SK-N-MC (cell line): ENCODE data around the gene CPN2.

Experiments
- DNase-seq: peaks from one replicate; pipeline ENCODE4 v3.0.0-alpha.2; 2011; ENCODE audit warnings: low read depth, low spot score
- H3K27ac ChIP-seq: fragments of 200-600 bp; sonication (generic); 2 replicates; pipeline ENCODE4 v1.5.1; 2016; ENCODE audit warnings: mixed run types
- H3K36me3 ChIP-seq: fragments of 200-600 bp; sonication (generic); 2 replicates; pipeline ENCODE4 v1.6.1; 2017; ENCODE audit warnings: antibody characterized with exemption, low read length, mixed read lengths; ENCODE audit not compliant: insufficient read depth
- H3K4me3 ChIP-seq: fragments of 200-600 bp; sonication (generic); 2 replicates; pipeline ENCODE4 v1.5.1; 2016
- H3K9ac ChIP-seq: fragments of 200-600 bp; sonication (generic); 2 replicates; pipeline ENCODE4 v1.8.0; 2017; ENCODE audit warnings: mixed run types, mixed read lengths; ENCODE audit not compliant: insufficient read length
- H3K9me3 ChIP-seq: fragments of 200-600 bp; sonication (generic); 2 replicates; pipeline ENCODE4 v1.6.1; 2017; ENCODE audit warnings: low read depth, mild to moderate bottlenecking, antibody characterized with exemption, low read length, moderate library complexity, mixed read lengths
- EZH2 ChIP-seq: fragments of 200-600 bp; sonication (generic); IDR thresholded peaks from one replicate; pipeline ENCODE4 v1.6.1; 2017; ENCODE audit warnings: antibody characterized with exemption
- FOXP2 ChIP-seq: optimal IDR thresholded peaks from 2 replicates; pipeline ENCODE3; 2011; ENCODE audit warnings: mild to moderate bottlenecking, moderate library complexity; ENCODE audit not compliant: insufficient read depth; ENCODE audit errors: extremely low read length, control extremely low read depth
- POLR2AphosphoS5 ChIP-seq: IDR thresholded peaks from 2 replicates; pipeline ENCODE4 v1.6.1; 2012; ENCODE audit warnings: mild to moderate bottlenecking, low read depth, low read length, borderline replicate concordance

CPN2 gene

GRCh38 chr3:194365978-194366490 lies 14.9 kb upstream of the CPN2 start:
- no peak overlapping the region for H3K4me3 ChIP-seq
- TF ChIP-seq EZH2 = no peak
- TF ChIP-seq FOXP2 = no peak
- TF ChIP-seq POLR2AphosphoS5 = no peak
- no peak overlapping the region for H3K27ac ChIP-seq
- H3K36me3 ChIP-seq = no peaks in the 10 kb centered on the region
- no peak overlapping the region for H3K9ac ChIP-seq
- DNase-seq = no peak
- no peaks in the 10 kb centered on the region for H3K9me3 ChIP-seq

GRCh38 chr3:194365526-194365925 lies 14.4 kb upstream of the CPN2 start:
- no peak for DNase-seq

GRCh38 chr3:194364652-194365434 lies 13.7 kb upstream of the CPN2 start:
- no peak overlapping the region for H3K4me3 ChIP-seq
- H3K36me3 ChIP-seq = no peaks in the 10 kb centered on the region
- H3K9ac ChIP-seq = no peak overlapping the region
- no peak for DNase-seq
- TF ChIP-seq POLR2AphosphoS5 = no peak
- no peak for TF ChIP-seq EZH2
- no peak for TF ChIP-seq FOXP2
- no peak overlapping the region for H3K27ac ChIP-seq
- no peaks in the 10 kb centered on the region for H3K9me3 ChIP-seq

More at GRCh38 chr3:194365526-194365925, 14.4 kb upstream of the CPN2 start:
- Histone ChIP-seq H3K36me3 (no peaks in the 10 kb centered on the region), H3K4me3 (no peak overlapping the region), H3K27ac (no peak overlapping the region), H3K9ac (no peak overlapping the region), H3K9me3 (no peaks in the 10 kb centered on the region)
- TF ChIP-seq POLR2AphosphoS5 (no peak), EZH2 (no peak), FOXP2 (no peak)

GRCh38 chr3:194364314-194364651 lies 13.2 kb upstream of the CPN2 start:
- H3K9me3 ChIP-seq = no peaks in the 10 kb centered on the region
- no peak for DNase-seq
- H3K36me3 ChIP-seq = no peaks in the 10 kb centered on the region
- no peak overlapping the region for H3K4me3 ChIP-seq
- no peak for TF ChIP-seq FOXP2
- no peak for TF ChIP-seq EZH2
- no peak for TF ChIP-seq POLR2AphosphoS5
- H3K9ac ChIP-seq = no peak overlapping the region
- H3K27ac ChIP-seq = no peak overlapping the region

GRCh38 chr3:194360568-194360967 lies 9.4 kb upstream of the CPN2 start:
- no peak for TF ChIP-seq FOXP2
- no peak for TF ChIP-seq EZH2
- TF ChIP-seq POLR2AphosphoS5 = no peak
- Histone ChIP-seq H3K36me3 (no peaks in the 10 kb centered on the region), H3K4me3 (no peak overlapping the region), H3K9me3 (no peaks in the 10 kb centered on the region), H3K27ac (no peak overlapping the region), H3K9ac (no peak overlapping the region)
- no peak for DNase-seq

GRCh38 chr3:194357681-194358080 lies 6.6 kb upstream of the CPN2 start:
- H3K36me3 ChIP-seq = no peaks in the 10 kb centered on the region
- H3K27ac ChIP-seq = no peak overlapping the region
- no peak for DNase-seq
- H3K9ac ChIP-seq = no peak overlapping the region
- H3K4me3 ChIP-seq = no peak overlapping the region
- no peaks in the 10 kb centered on the region for H3K9me3 ChIP-seq
- TF ChIP-seq EZH2 = no peak
- TF ChIP-seq FOXP2 = no peak
- no peak for TF ChIP-seq POLR2AphosphoS5

GRCh38 chr3:194355379-194355778 lies 4.3 kb upstream of the CPN2 start:
- Histone ChIP-seq H3K27ac (no peak overlapping the region), H3K9ac (no peak overlapping the region), H3K36me3 (no peaks in the 10 kb centered on the region), H3K9me3 (no peaks in the 10 kb centered on the region), H3K4me3 (no peak overlapping the region)
- DNase-seq = no peak
- TF ChIP-seq POLR2AphosphoS5 (no peak), EZH2 (no peak), FOXP2 (no peak)

GRCh38 chr3:194354315-194354714 lies 3.2 kb upstream of the CPN2 start:
- no peak for DNase-seq
- H3K36me3 ChIP-seq = no peaks in the 10 kb centered on the region
- H3K9ac ChIP-seq = no peak overlapping the region
- no peak overlapping the region for H3K27ac ChIP-seq
- H3K9me3 ChIP-seq = no peaks in the 10 kb centered on the region
- no peak overlapping the region for H3K4me3 ChIP-seq
- TF ChIP-seq EZH2 (no peak), FOXP2 (no peak)

GRCh38 chr3:194352667-194353246 lies 1.6 kb upstream of the CPN2 start:
- TF ChIP-seq EZH2 (no peak), POLR2AphosphoS5 (no peak), FOXP2 (no peak)
- H3K27ac ChIP-seq = peak overlapping the region; percentile 30; the same call in 1 of the 2 replicates
- DNase-seq = no peak
- H3K9me3 ChIP-seq = no peaks in the 10 kb centered on the region
- no peaks in the 10 kb centered on the region for H3K36me3 ChIP-seq
- peak overlapping the region; percentile 21; the same call in 1 of the 2 replicates for H3K4me3 ChIP-seq
- H3K9ac ChIP-seq = no peak overlapping the region
